Endothelial cell of umbilical vein (primary cell): ENCODE measurements around the gene ADGRG3. TPM values are rescaled to one million over a fixed set of nuclear protein-coding genes. Genes with fewer than 3 reads are reported as not detected.

Experiments
- BruUV-seq: library from RNA; stranded (reverse); fragments of 400-500 nt; replicated peaks from 2 replicates; lab custom pipeline; 2021; lab: Mats Ljungman, UMichigan
- CTCF ChIA-PET: fragments of 300-600, 350-600 bp; sonication (Branson Sonifier 250); formaldehyde crosslinking; loops from one replicate; lab custom pipeline; 2021; ENCODE audit warnings: antibody characterized with exemption, inconsistent platforms; lab: Charles Lee
- POLR2A ChIA-PET: fragments of 300-600, 350-600 bp; sonication (Branson Sonifier 250); formaldehyde crosslinking; loops from one replicate; lab custom pipeline; 2021; ENCODE audit warnings: antibody characterized with exemption, inconsistent platforms; lab: Charles Lee
- DNase-seq: peaks from one replicate; pipeline ENCODE4 v3.0.0-alpha.2; 2011; ENCODE audit warnings: low read depth, low spot score
- FAIRE-seq: peaks from 2 replicates; lab custom pipeline; 2011; peaks lifted over from hg19 to GRCh38; lab: Jason Lieb, UNC
- H2AFZ ChIP-seq: 2 replicates; pipeline ENCODE4 v1.6.0; 2012; ENCODE audit warnings: low read depth, low read length, control low read depth, inconsistent platforms
- H3K27ac ChIP-seq: 2 replicates; pipeline ENCODE4 v1.5.1; 2011; ENCODE audit warnings: low read depth, mild to moderate bottlenecking, control low read depth, low read length, moderate library complexity; ENCODE audit not compliant: insufficient read depth
- H3K27me3 ChIP-seq, 2 experiments: 2 replicates each; pipeline versions ENCODE4 v1.6.0 to v1.6.1; 2011; ENCODE audit warnings: low read length in 2 of 2, mixed read lengths in 1 of 2; ENCODE audit not compliant: control insufficient read depth in 2 of 2, insufficient read depth in 2 of 2
- H3K36me3 ChIP-seq, 2 experiments: 2 replicates in 1 of 2; 3 replicates in 1 of 2; pipeline ENCODE4 v1.5.1; 2011; ENCODE audit warnings: low read length in 2 of 2, mild to moderate bottlenecking in 1 of 2, moderate library complexity in 1 of 2; ENCODE audit not compliant: control insufficient read depth in 2 of 2, insufficient read depth in 2 of 2; ENCODE audit errors: extremely low read depth in 1 of 2
- H3K4me1 ChIP-seq: 3 replicates; pipeline ENCODE4 v1.5.1; 2011; ENCODE audit warnings: mild to moderate bottlenecking, low read length; ENCODE audit not compliant: control insufficient read depth, insufficient read depth; ENCODE audit errors: extremely low read depth
- H3K4me2 ChIP-seq: 2 replicates; pipeline ENCODE4 v1.6.1; 2011; ENCODE audit warnings: low read length, control low read depth, mixed read lengths; ENCODE audit not compliant: insufficient read depth
- H3K4me3 ChIP-seq, 3 experiments: fragments of 200-600 bp in 1 of 3; sonication (generic), shearing (Covaris generic) in 1 of 3; replicated peaks in 1 of 3; 2 replicates each; pipeline ENCODE4 v1.5.1; 2011 to 2016; ENCODE audit warnings: control low read depth in 3 of 3, low read length in 3 of 3, mild to moderate bottlenecking in 2 of 3, inconsistent platforms in 1 of 3, low read depth in 1 of 3, moderate library complexity in 1 of 3; ENCODE audit not compliant: insufficient read depth in 1 of 3
- H3K79me2 ChIP-seq: 2 replicates; pipeline ENCODE4 v1.6.0; 2012; ENCODE audit warnings: low read length, inconsistent platforms; ENCODE audit not compliant: control insufficient read depth, insufficient read depth
- H3K9ac ChIP-seq: replicated peaks from 2 replicates; pipeline ENCODE3; 2011; ENCODE audit warnings: low read length, control low read depth; ENCODE audit not compliant: insufficient read depth; ENCODE audit errors: extremely low read depth
- H3K9me1 ChIP-seq: replicated peaks from 3 replicates; pipeline ENCODE4 v1.6.0; 2011; ENCODE audit warnings: mild to moderate bottlenecking, low read length; ENCODE audit not compliant: control insufficient read depth, insufficient read depth; ENCODE audit errors: extremely low read depth
- H3K9me3 ChIP-seq: replicated peaks from 2 replicates; pipeline ENCODE4 v1.5.1; 2012; ENCODE audit warnings: low read length, inconsistent platforms; ENCODE audit not compliant: control insufficient read depth, insufficient read depth
- H4K20me1 ChIP-seq: replicated peaks from 2 replicates; pipeline ENCODE3; 2011; ENCODE audit warnings: mild to moderate bottlenecking, low read length; ENCODE audit not compliant: control insufficient read depth, insufficient read depth; ENCODE audit errors: extremely low read depth
- CTCF ChIP-seq, 2 donors: IDR thresholded peaks; 1 replicate in 1 of 2; 2 replicates in 1 of 2; pipeline ENCODE4 v1.5.1; 2011; ENCODE audit warnings: low read length in 2 of 2, mild to moderate bottlenecking in 2 of 2, moderate library complexity in 2 of 2, control low read depth in 1 of 2, inconsistent platforms in 1 of 2, low read depth in 1 of 2; ENCODE audit not compliant: insufficient read depth in 1 of 2; ENCODE audit errors: extremely low read depth in 1 of 2
- EZH2 ChIP-seq: IDR thresholded peaks from 2 replicates; pipeline ENCODE4 v1.6.1; 2012; ENCODE audit warnings: borderline replicate concordance, low read depth, mild to moderate bottlenecking, moderate library complexity, low read length, inconsistent platforms; ENCODE audit not compliant: severe bottlenecking
- FOS ChIP-seq: IDR thresholded peaks from 2 replicates; pipeline ENCODE4 v1.6.1; 2011; ENCODE audit warnings: mild to moderate bottlenecking, low read length, moderate library complexity, borderline replicate concordance; ENCODE audit not compliant: insufficient read depth
- GATA2 ChIP-seq: IDR thresholded peaks from 2 replicates; pipeline ENCODE4 v1.7.0; 2011; ENCODE audit warnings: low read depth, mild to moderate bottlenecking, moderate library complexity, mixed read lengths, low read length; ENCODE audit not compliant: insufficient read length, insufficient read depth
- JUN ChIP-seq: IDR thresholded peaks from 2 replicates; pipeline ENCODE4 v1.6.1; 2011; ENCODE audit warnings: borderline replicate concordance, low read depth; ENCODE audit not compliant: insufficient read length, insufficient read depth
- MAX ChIP-seq: IDR thresholded peaks from 2 replicates; pipeline ENCODE4 v1.6.1; 2011; ENCODE audit not compliant: insufficient read depth, insufficient read length
- MYC ChIP-seq: IDR thresholded peaks from one replicate; pipeline ENCODE4 v1.6.1; 2011; ENCODE audit warnings: mild to moderate bottlenecking, low read depth, low read length
- POLR2A ChIP-seq: IDR thresholded peaks from 2 replicates; pipeline ENCODE4 v1.6.1; 2012; ENCODE audit warnings: low read depth, mild to moderate bottlenecking, control low read depth, low read length
- POLR2AphosphoS5 ChIP-seq: IDR thresholded peaks from 2 replicates; pipeline ENCODE4 v1.6.1; 2012; ENCODE audit warnings: low read depth, mild to moderate bottlenecking, control low read depth, low read length, moderate library complexity; ENCODE audit not compliant: insufficient read depth
- dilution Hi-C: fragments of 300-500 bp; cut with MboI; formaldehyde crosslinking; loops from one replicate; pipeline ENCODE4 v1.15.0; 2019; ENCODE audit warnings: low sequenced_read_pairs; ENCODE audit not compliant: extremely low pct_ligation_motif_present
- intact Hi-C: fragments of 100-400 bp; cut with micrococcal nuclease; formaldehyde crosslinking; loops from one replicate; pipeline ENCODE4 v1.10.0; 2022
- polyA plus RNA-seq, 4 experiments: library from polyadenylated mRNA; depleted of rRNA in 3 of 4; stranded (reverse) in 3 of 4; unstranded in 1 of 4; fragments of >200 nt; gene quantifications; 2 replicates each; pipeline versions ENCODE4 v1.2.1 to v1.2.3, GENCODE V29; 2011 to 2012; ENCODE audit warnings: missing spikeins in 1 of 4
- total RNA-seq: library from RNA; stranded (reverse); gene quantifications from 2 replicates; pipeline ENCODE4 v1.2.3, GENCODE V29; 2021

Gene ADGRG3
- total and polyA plus RNA-seq, 2 donors (not counting 3 experiments of a cell fraction or from before 2014, with no cell fraction given) = not detected

DNA sequence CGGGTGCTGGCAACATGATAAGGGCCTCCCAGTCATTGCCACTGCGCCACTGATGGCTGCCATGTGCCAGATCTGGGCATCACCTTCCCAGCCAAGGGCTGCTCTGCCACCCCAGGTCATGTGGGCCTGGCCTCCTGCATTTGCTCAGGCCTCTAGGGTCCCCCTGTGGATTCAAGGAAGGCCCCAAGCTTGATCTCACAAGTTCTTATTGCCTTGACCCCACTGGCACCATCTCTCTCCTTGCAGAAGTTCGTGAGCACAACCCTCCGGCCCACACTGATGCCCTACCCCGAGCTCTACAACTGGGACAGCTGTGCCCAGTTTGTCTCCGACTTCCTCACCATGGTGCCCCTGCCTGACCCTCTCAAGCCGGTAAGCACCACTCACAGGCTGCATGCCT lies 31.8 kb downstream of the ADGRG3 start:
- Histone ChIP-seq H2AFZ (no peak overlapping the region), H3K27me3 (no peaks in the 10 kb centered on the region), H3K9me1 (no peaks in the 10 kb centered on the region), H3K4me3 (no peak overlapping the region), H3K9ac (no peak overlapping the region), H4K20me1 (no peaks in the 10 kb centered on the region), H3K4me2 (no peak overlapping the region), H3K9me3 (no peaks in the 10 kb centered on the region), H3K27ac (no peak overlapping the region), H3K36me3 (no peaks in the 10 kb centered on the region), H3K79me2 (no peaks in the 10 kb centered on the region), H3K4me1 (no peaks in the 10 kb centered on the region)
- dilution Hi-C loops = no loop called here
- no peak for FAIRE-seq
- BruUV-seq = no TSS peak
- POLR2A ChIA-PET = no interaction called here
- intact Hi-C loops = no loop called here
- TF ChIP-seq MYC = no peak
- TF ChIP-seq EZH2 = no peak
- no peak for TF ChIP-seq CTCF (IDR thresholded peaks at IDR 0.05; ENCODE audit: extremely low read depth in 1 of 2, insufficient read depth in 1 of 2, low read depth in 1 of 2, low read length in 2 of 2)
- TF ChIP-seq POLR2AphosphoS5 = no peak
- TF ChIP-seq GATA2 = no peak
- TF ChIP-seq POLR2A = no peak
- TF ChIP-seq MAX = no peak
- no peak for TF ChIP-seq FOS
- no peak for TF ChIP-seq JUN
- CTCF ChIA-PET = no interaction called here
- DNase-seq = no peak
